ENCODE results near the gene CFAP47.

DNA sequence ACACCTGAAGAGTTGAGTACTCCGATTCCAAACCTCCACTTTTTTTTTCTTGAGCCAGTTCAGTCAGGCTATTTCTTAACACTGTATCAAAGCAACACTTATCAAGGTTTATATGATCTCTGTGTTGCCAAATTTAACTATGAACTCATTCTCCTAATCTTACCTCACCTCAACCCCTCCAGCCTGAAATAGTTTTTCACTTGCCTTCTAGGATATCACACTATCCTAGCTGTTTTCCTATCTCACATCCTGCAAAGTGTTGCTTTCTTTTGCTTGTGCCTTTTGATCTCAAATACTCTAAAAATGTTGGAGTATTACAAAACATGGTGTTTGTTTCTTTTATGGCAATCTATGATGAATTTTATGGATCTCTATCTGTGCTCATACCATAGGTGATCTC is 415.0 kb downstream of the CFAP47 start:
- no peak for TF ChIP-seq POLR2A (IDR thresholded peaks at IDR 0.05)
- TF ChIP-seq, protein P1, sequence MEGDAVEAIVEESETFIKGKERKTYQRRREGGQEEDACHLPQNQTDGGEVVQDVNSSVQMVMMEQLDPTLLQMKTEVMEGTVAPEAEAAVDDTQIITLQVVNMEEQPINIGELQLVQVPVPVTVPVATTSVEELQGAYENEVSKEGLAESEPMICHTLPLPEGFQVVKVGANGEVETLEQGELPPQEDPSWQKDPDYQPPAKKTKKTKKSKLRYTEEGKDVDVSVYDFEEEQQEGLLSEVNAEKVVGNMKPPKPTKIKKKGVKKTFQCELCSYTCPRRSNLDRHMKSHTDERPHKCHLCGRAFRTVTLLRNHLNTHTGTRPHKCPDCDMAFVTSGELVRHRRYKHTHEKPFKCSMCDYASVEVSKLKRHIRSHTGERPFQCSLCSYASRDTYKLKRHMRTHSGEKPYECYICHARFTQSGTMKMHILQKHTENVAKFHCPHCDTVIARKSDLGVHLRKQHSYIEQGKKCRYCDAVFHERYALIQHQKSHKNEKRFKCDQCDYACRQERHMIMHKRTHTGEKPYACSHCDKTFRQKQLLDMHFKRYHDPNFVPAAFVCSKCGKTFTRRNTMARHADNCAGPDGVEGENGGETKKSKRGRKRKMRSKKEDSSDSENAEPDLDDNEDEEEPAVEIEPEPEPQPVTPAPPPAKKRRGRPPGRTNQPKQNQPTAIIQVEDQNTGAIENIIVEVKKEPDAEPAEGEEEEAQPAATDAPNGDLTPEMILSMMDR (IDR thresholded peaks at IDR 0.05): no peak

Measured in thyroid gland (tissue), 4 donors.